ENCODE measurements around the gene BTG1. TPM values are rescaled to one million over a fixed set of nuclear protein-coding genes. Genes with fewer than 3 reads are reported as not detected.

BTG1 gene
- total RNA-seq, 1 experiment from 2014 or later, result 32.7 TPM

- H3K27me3 Mint-ChIP-seq (ENCODE audit: low read depth), result no peaks in the 10 kb centered on the region
- Histone ChIP-seq H3K23ac (ENCODE audit: insufficient read length, low read depth, low read length) (no peak overlapping the region), H4K5ac (ENCODE audit: insufficient read length, low read depth, low read length) (no peak overlapping the region), H2BK120ac (ENCODE audit: low read depth, low read length, poor library complexity, severe bottlenecking) (no peak overlapping the region), H3K79me1 (ENCODE audit: insufficient read depth, low read depth, low read length, poor library complexity, severe bottlenecking) (no peaks in the 10 kb centered on the region), H2BK5ac (ENCODE audit: insufficient read length, low read length) (no peak overlapping the region), H3K27ac (ENCODE audit: insufficient read length, low read depth, low read length) (no peak overlapping the region), H3K4me2 (ENCODE audit: insufficient read depth, insufficient read length, low read length) (no peak overlapping the region), H3K14ac (ENCODE audit: insufficient read depth, low read length) (no peak overlapping the region), H2BK15ac (ENCODE audit: low read depth, low read length) (no peak overlapping the region), H3K56ac (ENCODE audit: insufficient read length, low read depth, low read length) (no peak overlapping the region), H3K18ac (ENCODE audit: insufficient read length, low read depth, low read length) (no peak overlapping the region), H3K9ac (ENCODE audit: extremely low read depth, insufficient read length, low read length) (no peak overlapping the region), H3K27me3 (ENCODE audit: insufficient read depth, low read length) (no peaks in the 10 kb centered on the region), H3K4ac (ENCODE audit: low read depth, low read length) (no peak overlapping the region), H3T11ph (ENCODE audit: low read length) (no peak overlapping the region), H4K91ac (ENCODE audit: insufficient read length, low read depth, low read length) (no peak overlapping the region), H2AK5ac (ENCODE audit: insufficient read length, low read length) (no peak overlapping the region), H2BK12ac (ENCODE audit: insufficient read length, low read depth, low read length) (no peak overlapping the region), H2AFZ (ENCODE audit: low read length) (no peak overlapping the region), H3K4me1 (ENCODE audit: insufficient read depth, low read length) (no peaks in the 10 kb centered on the region), H3K79me2 (ENCODE audit: insufficient read depth, low read length) (no peaks in the 10 kb centered on the region), H3K9me3 (ENCODE audit: control insufficient read depth, low read depth, low read length) (no peaks in the 10 kb centered on the region), H4K20me1 (ENCODE audit: control insufficient read depth, insufficient read depth, insufficient read length) (no peaks in the 10 kb centered on the region), H2BK20ac (ENCODE audit: low read depth, low read length, poor library complexity, severe bottlenecking) (no peak overlapping the region), H4K8ac (replicated peaks; ENCODE audit: insufficient read length, low read depth, low read length) (no peak overlapping the region), H3K23me2 (ENCODE audit: insufficient read length, low read depth, low read length, poor library complexity, severe bottlenecking) (no peaks in the 10 kb centered on the region)
- no peaks in the 10 kb centered on the region for H3K36me3 Mint-ChIP-seq (ENCODE audit: insufficient read depth in 1 of 3, low read depth in 3 of 3)
- H3K4me3 Mint-ChIP-seq, result no peak overlapping the region
- WGBS (ENCODE audit: extremely low coverage, insufficient read length, low lambda C conversion rate), result no CpG with 5 or more reads among the region's 2 CpGs
- H3K27ac Mint-ChIP-seq, result no peak overlapping the region
- no peak for TF ChIP-seq CTCF (conservative IDR thresholded peaks at IDR 0.05)
- no peaks in the 10 kb centered on the region for H3K9me3 Mint-ChIP-seq
- no peak for DNase-seq
- H3K4me1 Mint-ChIP-seq, result peaks cover 9 to 11% of the 10 kb centered on the region in 2 experiments
Measured at GRCh38 chr12:92167075-92167474, 21.4 kb upstream of the BTG1 start.
